HG03097 (cell line): ENCODE data around the gene HP1BP3.
"Not testable (repeated sequence)": the region's sequence is repeated elsewhere in the genome, so short reads cannot be mapped to it uniquely, and the experiment has no call there.

Experiments
- ATAC-seq: cut with Tn5 transposase; IDR thresholded peaks from one replicate; pipeline ENCODE4 v1.9.1; 2021; ENCODE audit not compliant: unreplicated experiment, low FRiP score

The HP1BP3 gene, protein sequence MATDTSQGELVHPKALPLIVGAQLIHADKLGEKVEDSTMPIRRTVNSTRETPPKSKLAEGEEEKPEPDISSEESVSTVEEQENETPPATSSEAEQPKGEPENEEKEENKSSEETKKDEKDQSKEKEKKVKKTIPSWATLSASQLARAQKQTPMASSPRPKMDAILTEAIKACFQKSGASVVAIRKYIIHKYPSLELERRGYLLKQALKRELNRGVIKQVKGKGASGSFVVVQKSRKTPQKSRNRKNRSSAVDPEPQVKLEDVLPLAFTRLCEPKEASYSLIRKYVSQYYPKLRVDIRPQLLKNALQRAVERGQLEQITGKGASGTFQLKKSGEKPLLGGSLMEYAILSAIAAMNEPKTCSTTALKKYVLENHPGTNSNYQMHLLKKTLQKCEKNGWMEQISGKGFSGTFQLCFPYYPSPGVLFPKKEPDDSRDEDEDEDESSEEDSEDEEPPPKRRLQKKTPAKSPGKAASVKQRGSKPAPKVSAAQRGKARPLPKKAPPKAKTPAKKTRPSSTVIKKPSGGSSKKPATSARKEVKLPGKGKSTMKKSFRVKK

DNA sequence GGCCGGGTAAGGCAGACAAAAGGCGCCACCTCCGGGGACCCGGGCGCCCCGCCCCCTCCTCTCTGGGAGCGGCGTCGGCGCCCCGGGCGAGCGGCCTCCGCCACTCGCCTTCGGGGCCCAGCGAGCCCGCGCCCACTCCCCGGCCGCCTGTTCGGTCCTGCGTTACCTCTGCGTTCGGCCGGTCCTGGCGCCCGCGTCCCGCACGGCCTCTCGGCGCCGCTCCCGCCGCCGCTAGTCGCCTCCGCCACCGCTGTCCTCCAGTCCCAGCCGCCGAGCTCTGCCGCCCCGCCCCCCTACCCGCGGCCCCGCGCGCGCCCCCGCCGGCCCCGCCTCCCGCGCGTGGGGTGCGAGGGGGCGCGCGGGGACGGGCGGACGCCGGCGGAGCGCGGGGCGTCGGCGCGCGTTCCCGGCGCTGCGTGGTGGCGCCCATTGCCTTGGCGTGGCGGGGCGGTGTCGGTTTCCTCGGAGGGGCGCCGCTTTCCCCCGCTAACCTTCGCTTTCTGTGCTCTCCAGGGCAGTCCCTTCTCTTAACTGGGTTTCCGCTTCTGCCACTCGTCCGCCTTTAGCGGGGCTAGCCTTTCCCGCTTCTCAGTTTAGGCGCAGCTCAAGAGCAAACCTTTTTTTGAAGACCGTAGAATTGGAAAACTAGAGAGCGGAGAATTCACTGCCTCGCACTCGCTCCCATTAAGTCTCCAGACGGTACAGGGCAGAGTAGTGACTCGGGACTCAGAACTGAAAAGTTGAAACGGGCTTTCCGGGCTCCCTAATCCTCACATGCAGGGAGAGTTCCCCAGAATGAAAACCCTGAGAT is at the start of gene HP1BP3:
TSS of gene HP1BP3 (minus strand) at position 279 of the 811 bp plus-strand sequence. CDS start 6,867 bp downstream, outside the sequence.
- ATAC-seq, result peak; percentile 43

DNA sequence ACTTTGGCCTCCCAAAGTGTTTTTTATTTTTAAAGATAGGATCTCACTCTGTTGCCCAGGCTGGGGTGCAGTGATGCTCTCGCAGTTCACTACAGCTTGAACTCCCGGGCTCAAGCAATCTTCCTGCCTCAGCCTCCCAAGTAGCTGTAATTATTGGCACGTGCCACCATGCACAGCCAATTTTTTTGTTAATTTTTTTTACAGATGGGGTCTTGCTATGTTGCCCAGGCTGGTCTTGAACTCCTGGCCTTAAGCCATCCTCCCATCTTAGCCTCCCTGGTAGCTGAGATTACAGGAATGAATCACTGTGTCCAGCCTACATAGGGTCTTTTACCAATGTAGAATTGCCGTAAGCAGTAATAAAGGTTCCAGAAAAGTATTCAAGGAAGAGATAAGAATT is 49.1 kb upstream of the HP1BP3 start:
- no peak for ATAC-seq

DNA sequence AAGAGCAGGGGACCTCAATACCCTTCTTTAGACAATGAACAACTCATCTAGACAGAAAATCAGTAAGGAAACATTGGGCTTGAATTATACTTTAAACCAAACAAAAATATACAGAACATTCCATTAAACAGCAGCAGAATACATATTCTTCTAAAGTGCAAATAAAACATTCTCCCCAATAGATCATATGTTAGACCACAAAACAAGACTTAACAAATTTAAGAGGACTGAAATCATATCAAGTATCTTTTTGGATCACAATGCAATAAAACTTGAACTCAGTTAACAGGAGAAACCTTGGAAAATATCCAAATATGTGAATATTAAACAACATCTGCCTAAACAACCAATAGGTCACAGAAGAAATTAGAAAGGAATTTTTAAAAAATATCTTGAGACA is 47.7 kb upstream of the HP1BP3 start:
- no peak for ATAC-seq

DNA sequence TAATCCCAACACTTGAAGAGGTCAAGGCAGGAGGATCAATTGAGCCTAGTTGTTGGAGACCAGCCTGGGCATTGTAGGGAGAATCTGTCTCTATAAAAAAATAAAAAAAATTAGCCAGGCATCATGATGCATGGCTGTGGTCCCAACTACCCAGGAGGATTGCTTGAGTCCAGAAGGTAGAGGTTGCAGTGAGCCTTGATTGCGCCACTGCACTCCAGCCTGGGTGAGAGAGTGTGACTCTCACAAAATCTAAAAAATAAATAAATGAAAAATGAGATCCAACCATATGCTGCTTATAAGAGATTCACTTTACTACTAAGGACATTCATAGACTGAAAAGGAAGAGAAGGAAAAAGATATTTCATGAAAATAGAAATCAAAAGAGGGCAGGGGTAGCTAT is 47.1 kb upstream of the HP1BP3 start:
- no peak for ATAC-seq

DNA sequence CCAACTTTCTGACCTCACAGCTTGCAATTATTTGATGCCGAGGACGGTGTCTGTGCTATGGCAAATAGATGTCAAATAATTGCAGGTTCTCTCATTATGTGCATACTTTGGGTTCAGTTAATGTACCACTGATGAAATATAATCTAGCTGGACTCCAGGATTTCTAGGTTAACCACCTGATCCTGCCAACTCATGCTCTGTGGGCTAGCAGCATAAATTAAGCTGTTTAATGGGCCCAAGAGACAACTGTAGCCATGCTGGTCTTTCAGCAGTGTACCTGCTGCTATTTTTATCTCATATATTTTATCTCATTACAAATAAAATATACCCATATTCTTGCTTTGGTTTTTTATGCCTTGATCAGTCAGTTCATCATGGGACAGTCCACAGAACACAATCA is 43.3 kb upstream of the HP1BP3 start:
- ATAC-seq, result no peak

DNA sequence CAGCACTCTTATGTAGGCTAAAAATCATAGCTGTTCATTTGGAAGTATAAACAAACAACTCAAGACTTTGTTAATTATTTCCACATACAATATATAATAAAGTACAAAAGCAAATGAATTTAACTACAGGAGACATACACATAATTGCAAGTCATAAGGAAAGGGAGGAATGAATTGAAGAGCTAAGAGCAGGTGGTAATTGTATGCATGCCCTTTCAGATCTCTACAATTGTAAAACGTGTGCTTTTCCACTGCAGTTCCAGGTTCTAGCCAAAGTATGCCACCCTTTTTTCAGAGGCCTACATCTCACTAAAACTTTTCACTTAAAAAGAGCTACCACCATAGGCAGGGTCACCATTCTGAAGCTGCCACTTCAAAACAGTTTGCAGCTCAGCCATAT is 42.8 kb upstream of the HP1BP3 start:
- ATAC-seq, result no peak

DNA sequence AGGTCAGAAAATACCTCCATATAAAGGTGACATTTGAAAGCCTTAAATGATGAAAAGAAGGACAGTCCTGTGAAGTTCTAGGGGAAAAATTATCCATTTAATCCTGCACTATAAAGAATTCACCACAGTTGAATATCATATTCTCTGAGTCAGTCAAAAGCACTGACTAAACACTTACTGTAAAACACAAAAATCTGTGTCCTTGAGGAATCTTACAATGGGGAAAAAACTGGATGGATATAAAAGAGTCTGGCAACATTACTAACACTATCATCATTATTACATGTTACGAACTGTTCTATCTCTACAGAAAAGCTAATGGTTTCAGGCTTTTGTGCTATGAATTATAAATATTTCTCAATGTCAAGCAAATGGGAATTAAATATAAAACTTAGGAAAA is 42.4 kb upstream of the HP1BP3 start:
- ATAC-seq, result no peak

DNA sequence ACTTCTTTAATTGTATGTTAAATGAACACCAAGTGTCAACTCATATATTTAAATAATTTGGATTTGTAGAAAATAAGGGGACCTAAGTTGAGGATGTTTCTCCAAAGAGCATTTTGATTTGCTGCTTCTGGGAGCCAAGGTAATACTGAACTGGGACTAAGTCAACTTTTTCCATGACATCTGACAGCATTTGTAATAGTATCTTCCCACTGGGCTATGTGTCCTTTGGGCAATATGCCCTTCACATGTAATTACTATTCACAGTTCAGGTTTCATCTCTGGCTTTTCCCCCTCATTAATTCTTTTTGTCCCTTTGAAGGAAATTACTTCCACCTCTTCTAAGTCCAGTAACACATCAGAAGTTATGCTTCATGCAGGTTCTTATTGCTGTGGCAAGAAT is 36.7 kb upstream of the HP1BP3 start:
- ATAC-seq, result no peak

DNA sequence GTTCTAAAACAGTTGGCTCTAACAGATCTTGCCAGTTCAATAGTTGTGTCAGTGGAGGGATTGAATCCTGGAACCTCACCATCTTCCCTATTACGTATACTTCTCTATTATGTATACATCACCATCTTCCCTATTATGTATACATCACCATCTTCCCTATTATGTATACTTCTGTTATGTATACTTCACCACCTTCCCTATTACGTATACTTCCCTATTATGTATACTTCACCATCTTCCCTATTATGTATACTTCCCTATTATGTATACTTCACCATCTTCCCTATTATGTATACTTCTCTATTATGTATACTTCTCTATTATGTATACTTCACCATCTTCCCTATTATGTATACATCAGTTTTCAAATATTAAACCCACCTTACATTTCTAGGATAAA is 34.4 kb upstream of the HP1BP3 start:
- ATAC-seq, result no peak

DNA sequence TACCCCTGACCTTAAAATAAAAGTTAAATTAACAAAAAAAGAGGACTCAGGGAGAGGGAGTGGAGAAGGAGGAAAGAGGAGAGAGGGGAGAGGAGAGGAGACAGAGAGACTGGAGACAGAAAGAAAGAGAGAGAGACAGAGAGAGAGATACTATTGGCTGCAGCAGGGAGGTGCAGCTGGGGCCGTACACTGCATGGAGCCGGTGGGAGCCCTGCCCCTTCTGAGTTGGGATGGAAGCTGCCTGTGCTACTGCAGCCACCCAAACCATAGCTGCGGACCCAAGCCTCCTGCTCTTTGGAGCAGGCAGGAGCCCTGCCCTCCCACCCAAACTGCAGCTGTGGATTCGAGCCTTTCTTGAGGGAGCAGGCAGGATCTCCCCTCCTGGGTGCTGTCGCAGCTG is 32.7 kb upstream of the HP1BP3 start:
- no peak for ATAC-seq

DNA sequence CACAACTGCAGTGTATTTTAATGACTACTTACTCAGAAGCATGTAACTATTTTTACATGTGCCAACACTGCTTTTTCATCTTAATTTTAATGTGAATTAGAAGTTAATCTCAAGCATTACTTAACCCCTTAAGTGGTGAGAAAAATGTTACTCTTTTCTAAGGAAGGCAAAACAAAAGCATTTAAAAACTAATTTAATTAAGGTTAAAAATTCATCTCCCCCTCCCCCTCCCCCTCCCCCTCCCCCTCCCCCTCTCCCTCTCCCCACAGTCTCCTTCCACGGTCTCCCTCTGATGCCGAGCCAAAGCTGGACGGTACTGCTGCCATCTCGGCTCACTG is 27.4 kb upstream of the HP1BP3 start:
- ATAC-seq, result no peak

DNA sequence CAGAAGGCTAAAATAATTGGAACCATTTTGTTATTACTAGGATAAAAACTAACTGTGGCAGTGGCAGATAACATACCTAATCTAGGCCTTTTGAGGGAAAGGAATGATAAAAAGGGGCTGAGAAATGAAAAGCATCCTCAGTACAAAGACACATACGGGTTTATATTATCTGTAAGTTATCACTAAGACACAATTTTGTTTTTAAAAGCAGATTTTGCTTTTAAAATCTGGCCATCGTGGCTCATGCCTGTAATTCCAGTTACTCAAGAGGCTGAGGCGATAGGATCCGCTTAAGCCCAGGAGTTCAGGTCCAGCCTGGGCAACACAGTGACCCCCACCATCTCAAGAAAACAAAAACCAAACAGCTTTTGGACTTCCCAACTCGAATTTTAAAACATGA is 24.8 kb upstream of the HP1BP3 start:
- no peak for ATAC-seq

DNA sequence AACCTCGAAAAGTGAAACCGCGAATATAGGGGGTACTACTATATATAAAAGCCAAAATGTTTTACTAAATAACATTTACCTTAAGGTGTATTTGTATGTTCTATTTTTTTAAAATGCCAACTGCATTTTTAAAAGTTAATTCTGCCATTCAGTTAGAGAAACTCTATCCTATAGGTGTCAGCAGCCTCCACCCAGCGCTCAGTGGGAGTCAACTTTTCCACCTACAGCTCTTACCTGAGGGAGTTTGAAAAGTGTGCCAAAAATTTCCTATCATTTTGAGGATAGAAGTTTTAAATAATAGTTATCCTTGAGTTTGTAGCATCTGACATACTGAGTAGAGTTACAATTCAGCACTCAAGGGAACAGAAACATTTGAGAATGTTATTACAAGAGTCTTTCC is 6.1 kb upstream of the HP1BP3 start:
- no peak for ATAC-seq

DNA sequence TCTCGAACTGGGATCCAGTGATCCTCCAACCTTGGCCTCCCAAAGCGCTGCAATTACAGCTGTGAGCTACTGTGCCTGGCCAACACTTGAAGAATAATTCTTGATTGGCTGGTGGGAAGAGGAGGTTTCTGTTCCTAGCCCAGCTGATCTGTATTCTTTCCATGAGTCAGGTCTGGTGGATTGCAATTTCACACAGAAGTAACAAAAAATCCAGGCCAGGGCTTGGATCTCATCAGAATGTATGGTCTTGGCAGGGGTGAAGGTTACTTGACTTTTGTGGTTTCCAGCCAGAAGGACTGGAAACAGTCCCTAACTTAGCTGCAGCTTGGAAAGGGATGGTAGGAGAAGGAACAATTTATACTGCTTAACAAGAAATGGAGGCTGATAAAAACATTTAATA is 5.1 kb upstream of the HP1BP3 start:
- ATAC-seq, result no peak

DNA sequence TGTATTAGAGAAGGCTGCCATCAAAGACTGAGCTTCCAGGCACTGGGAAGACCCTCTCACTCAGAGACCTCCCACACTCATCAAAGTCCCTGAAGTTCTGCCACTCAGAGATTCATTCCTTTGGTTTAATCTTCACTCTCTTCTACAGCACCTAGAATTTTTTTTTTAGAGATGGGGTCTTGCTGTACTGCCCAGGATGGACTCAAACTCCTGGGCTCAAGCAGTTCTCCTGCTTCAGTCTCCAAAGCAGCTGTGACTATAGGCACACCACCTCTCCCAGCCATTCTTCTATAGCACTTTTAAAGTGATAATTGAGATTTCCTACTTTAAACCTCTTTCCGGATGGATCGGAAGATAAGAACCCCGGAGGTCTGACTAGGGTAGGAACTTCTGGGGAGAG is 3.7 kb upstream of the HP1BP3 start:
- ATAC-seq, result no peak

DNA sequence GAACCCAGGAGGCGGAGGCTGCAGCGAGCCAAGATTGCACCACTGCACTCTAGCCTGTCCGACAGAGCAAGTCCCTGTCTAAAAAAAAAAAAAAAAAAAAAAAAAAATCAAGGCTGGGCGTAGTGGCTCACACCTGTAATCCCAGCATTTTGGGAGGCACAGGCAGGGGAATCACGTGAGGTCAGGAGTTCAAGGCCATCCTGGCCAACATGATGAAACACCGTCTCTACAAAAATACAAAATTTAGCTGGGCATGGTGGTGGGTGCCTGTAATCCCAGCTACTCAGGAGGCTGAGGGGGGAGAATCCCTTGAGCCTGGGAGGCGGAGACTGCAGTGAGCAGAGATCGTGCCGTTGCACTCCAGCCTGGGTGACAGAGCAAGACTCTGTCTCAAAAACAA is 2.5 kb upstream of the HP1BP3 start:
- ATAC-seq, result not testable (repeated sequence)

DNA sequence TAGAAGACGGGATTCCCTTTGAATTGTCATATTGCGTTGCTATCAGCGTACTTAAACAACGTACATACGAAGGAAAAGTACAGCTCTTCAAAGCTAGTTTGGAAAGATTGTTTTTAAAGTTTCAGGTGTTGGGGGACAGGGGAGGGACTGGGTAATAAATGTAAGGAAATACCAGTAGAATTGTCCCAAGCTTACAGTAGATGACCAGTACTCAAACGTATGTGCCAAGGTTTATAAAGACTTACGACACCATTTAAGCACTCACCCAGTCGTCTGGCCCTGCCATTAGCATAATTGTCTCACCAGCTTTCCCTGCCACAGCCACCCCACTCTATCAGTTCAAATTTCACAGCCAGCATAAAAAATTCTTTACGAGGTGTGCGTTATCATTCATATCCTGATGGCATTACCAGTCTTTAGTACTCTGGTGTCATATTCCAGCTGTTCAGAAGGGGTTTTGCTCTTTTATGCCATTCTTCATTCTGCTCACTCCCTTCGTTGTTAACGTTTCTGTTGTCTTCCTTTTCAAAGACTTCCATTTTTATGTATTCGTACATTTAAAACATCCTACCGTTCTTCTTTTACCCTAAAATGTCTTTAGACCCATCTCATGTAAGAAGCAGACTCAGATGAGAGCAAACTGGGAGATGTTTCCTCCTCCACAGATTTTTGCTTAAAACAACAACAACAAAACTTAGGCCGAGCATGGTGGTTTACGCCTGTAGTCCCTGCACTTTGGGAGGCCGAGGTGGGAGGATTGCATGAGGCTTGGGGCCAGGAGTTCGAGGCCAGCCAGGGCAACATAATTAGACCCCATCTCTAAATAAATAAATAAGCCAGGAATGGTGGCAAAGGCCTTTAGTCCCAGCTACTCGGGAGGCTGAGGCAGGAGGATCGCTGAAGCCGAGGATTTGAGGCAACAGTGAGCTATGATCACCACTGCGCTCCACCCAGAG is 1.0 kb upstream of the HP1BP3 start:
- ATAC-seq, result no peak

DNA sequence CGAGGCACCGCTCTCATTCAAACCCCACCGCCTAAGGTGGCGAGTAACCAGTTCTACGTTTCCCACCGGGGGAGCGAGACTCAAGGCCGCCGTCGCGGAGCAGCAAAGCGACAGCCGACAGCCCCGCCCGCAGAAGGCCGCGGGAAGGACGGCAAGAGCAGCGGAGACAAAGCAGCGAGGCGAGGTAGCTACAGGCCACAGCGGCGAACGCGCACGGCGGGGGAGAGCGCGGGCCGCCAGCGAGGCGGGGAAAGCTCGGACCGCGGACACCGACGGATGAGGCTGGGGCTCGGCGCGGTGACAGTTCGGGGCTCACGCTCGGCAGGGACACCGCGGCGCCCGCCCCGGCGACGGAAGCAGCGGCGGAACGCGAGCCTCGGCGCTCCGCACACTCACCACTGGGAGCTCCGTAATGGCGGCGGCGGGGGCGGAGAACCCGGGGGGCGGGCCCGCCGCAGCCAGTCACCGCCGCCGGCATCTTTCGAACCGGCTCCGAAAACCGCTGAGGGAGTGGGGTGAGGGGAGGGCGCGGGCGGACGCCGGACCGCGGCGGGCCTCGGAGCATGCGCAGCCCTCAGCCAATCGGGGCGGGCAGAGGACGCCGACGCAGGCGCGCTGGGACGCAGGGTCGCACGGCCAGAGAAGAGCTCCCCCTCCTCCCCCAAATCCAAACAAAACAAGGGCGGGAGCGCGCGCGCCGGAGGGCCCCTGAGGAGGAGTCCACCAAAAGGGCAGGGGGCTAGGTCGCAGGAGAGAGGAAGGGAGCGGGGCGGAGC is 666 bp downstream of the HP1BP3 start:
- peak; percentile 69 for ATAC-seq

DNA sequence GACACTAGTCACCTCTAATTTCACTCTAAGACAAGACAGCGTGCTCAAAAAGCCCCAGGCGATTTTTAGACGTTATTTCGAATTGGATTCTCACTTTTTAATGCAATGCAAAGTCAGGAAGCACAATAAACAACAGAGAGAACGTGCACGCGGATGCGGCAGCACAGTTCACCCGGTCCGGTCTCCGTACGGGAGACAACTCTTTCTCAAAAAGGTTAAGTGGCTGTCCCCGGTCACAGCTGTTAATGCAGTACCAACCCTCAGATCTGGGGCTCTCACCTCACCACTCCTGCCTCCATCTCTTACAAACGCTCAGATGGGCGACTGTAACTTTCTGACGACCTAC is 1.2 kb downstream of the HP1BP3 start:
- ATAC-seq, result no peak

DNA sequence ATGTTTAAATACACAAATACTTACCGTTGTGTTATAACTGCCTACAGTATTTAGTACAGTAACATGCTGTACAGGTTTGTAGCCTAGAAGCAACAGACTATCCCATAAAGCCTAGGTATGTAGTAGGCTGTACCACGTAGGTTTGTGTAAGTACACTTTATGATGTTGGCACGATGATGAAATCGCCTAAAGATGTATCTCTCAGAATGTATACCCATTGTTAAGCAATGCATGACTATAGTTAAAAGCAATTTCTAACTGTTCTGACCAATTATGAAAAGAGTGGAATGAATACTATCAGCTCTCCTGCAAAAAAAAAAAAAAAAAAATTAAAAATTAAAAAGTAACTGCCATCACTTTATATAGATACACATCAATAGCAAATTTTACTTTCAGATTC is 11.4 kb downstream of the HP1BP3 start:
- ATAC-seq, result no peak
